Measurements from ENCODE around the gene ATIC. TPM values are rescaled to one million over a fixed set of nuclear protein-coding genes. Genes with fewer than 3 reads are reported as not detected.

The ATIC gene
- total RNA-seq, 1 donor from 2014 or later, result 161 TPM

DNA sequence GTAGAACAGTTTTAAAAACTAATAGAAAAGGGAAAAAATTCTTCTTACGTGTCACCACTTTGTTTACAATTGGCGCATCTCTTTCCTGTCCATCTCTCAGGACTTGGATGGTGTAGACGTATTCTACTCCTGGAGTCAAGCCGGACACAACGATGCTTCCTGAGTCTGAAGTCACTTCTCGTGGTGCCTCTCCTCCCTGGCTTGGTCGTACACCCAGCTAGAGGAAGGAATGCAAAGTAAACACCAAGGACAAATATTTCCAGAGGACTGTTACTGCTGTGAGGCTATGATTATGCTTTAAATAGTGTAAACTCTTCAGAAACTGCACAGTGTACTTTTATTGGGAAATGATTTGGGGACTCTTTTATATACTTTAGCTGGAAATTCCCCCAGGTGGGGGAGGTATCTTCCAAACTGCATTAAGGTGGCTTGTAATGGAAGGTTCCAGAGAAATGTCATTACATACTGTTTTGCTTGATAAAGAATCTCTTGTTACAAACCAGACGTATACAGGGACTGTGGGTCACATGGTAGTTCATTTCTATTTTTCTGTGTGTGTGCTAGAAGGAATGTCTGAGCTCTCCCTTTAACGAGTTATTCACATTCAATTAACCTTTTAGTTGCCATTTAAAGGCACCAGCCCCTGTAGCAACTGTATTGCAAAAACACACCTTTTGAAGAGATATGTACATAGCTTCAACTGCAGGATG, 85.9 kb downstream of the ATIC start:
- H3K4me3 Mint-ChIP-seq, result no peak overlapping the region
- H3K9me3 Mint-ChIP-seq, result no peaks in the 10 kb centered on the region
- DNase-seq (no peak), ATAC-seq (ENCODE audit: low read depth) (no peak)
- ChIA-PET CTCF (no interaction called here), POLR2A (no interaction called here)
- no peaks in the 10 kb centered on the region for H3K27me3 Mint-ChIP-seq
- TF ChIP-seq, protein P1, sequence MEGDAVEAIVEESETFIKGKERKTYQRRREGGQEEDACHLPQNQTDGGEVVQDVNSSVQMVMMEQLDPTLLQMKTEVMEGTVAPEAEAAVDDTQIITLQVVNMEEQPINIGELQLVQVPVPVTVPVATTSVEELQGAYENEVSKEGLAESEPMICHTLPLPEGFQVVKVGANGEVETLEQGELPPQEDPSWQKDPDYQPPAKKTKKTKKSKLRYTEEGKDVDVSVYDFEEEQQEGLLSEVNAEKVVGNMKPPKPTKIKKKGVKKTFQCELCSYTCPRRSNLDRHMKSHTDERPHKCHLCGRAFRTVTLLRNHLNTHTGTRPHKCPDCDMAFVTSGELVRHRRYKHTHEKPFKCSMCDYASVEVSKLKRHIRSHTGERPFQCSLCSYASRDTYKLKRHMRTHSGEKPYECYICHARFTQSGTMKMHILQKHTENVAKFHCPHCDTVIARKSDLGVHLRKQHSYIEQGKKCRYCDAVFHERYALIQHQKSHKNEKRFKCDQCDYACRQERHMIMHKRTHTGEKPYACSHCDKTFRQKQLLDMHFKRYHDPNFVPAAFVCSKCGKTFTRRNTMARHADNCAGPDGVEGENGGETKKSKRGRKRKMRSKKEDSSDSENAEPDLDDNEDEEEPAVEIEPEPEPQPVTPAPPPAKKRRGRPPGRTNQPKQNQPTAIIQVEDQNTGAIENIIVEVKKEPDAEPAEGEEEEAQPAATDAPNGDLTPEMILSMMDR (IDR thresholded peaks at IDR 0.05), result no peak
- no peak overlapping the region for H3K27ac Mint-ChIP-seq
- H3K36me3 Mint-ChIP-seq (ENCODE audit: low read depth), result no peaks in the 10 kb centered on the region
- intact Hi-C loops (cut with micrococcal nuclease), result no loop called here
- no peaks in the 10 kb centered on the region for H3K4me1 Mint-ChIP-seq

GRCh38 chr2:215399067-215399716, 87.3 kb downstream of the ATIC start:
- no peak overlapping the region for H3K4me3 Mint-ChIP-seq
- H3K27ac Mint-ChIP-seq, result no peak overlapping the region
- no peaks in the 10 kb centered on the region for H3K4me1 Mint-ChIP-seq
- H3K9me3 Mint-ChIP-seq, result no peaks in the 10 kb centered on the region
- intact Hi-C loops (cut with micrococcal nuclease), result no loop called here
- no peaks in the 10 kb centered on the region for H3K36me3 Mint-ChIP-seq (ENCODE audit: low read depth)
- ATAC-seq (ENCODE audit: low read depth) (no peak), DNase-seq (no peak)
- CTCF ChIA-PET, result no interaction called here
- H3K27me3 Mint-ChIP-seq, result no peaks in the 10 kb centered on the region
- POLR2A ChIA-PET, result interaction anchor here (0.6 kb wide), 1 partner anchor 41 kb away, joined by 7 read pairs; no protein-coding TSS in a partner anchor
- TF ChIP-seq, protein P1 (IDR thresholded peaks at IDR 0.05), result no peak

Other genes starting within 250 kb of the ATIC start
- gene ABCA12, start 173.4 kb upstream of the ATIC start, total RNA-seq, result not detected in 2 replicates
- gene FN1, start 124.0 kb downstream of the ATIC start, total RNA-seq, result 0.15 TPM in 1 of 2 replicates, not detected in the other